ENCODE data around the gene PTPRN2.

Gene PTPRN2

DNA sequence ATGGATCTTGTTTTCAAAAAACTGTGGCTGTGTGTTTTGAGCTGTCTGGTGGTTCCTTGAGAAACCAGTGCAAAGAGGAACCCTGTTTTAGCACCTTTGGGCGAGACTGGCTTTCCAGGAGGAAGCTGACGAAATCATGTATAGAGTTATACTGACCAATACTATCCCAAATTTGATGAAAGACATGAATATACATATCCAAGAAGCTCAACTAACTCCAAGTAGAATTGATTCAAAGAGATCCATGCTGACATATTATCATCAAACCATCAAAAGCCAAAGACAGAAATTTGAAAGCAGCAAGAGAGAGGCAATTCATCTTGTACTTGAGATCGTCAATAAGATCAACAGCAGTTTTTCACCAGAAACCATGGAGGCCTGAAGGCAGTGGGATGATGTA is 640.1 kb downstream of the PTPRN2 start:
- in situ Hi-C loops (cut with MboI; ENCODE audit: low sequenced_read_pairs, unreplicated experiment): no loop called here
- DNase-seq (ENCODE audit: low spot score): no peak
- TF ChIP-seq, protein P1, sequence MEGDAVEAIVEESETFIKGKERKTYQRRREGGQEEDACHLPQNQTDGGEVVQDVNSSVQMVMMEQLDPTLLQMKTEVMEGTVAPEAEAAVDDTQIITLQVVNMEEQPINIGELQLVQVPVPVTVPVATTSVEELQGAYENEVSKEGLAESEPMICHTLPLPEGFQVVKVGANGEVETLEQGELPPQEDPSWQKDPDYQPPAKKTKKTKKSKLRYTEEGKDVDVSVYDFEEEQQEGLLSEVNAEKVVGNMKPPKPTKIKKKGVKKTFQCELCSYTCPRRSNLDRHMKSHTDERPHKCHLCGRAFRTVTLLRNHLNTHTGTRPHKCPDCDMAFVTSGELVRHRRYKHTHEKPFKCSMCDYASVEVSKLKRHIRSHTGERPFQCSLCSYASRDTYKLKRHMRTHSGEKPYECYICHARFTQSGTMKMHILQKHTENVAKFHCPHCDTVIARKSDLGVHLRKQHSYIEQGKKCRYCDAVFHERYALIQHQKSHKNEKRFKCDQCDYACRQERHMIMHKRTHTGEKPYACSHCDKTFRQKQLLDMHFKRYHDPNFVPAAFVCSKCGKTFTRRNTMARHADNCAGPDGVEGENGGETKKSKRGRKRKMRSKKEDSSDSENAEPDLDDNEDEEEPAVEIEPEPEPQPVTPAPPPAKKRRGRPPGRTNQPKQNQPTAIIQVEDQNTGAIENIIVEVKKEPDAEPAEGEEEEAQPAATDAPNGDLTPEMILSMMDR (IDR thresholded peaks at IDR 0.05; ENCODE audit: borderline replicate concordance, control extremely low read depth, extremely low read depth, insufficient read depth, missing control alignments): no peak

DNA sequence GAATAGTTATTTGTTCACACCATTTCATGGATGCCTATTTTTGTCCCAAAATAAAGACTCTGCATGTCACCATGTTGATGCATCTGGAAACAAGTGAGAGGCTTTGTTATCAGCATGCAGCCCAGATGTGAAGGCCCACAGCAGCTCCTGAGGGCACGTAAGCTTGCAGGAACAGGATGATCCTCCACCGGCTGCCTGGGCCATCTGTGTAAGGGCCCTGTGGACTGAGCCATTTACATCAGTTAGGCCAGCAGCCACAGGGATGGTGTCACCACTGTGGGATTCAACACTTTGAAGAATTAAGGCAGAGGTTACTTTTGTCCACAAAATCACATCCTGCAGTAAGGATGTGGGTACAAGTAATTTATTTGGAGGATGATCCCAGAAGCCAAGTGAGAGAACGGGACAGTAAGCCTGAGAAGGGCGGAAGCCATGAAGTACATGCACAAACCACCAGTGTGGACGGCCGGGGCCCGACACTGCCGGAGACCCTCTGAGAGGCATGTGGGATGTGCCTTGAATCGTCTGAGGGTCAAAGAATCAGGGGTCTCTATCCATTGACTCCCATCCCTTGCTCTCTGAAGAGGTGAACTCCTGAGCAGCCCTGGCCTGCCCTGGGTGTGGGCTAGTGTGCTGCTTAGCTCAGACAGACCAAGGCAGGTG is 641.1 kb downstream of the PTPRN2 start:
- no peak for DNase-seq (ENCODE audit: low spot score)
- TF ChIP-seq, protein P1 (IDR thresholded peaks at IDR 0.05; ENCODE audit: borderline replicate concordance, control extremely low read depth, extremely low read depth, insufficient read depth, missing control alignments): no peak
- in situ Hi-C loops (cut with MboI; ENCODE audit: low sequenced_read_pairs, unreplicated experiment): no loop called here

DNA sequence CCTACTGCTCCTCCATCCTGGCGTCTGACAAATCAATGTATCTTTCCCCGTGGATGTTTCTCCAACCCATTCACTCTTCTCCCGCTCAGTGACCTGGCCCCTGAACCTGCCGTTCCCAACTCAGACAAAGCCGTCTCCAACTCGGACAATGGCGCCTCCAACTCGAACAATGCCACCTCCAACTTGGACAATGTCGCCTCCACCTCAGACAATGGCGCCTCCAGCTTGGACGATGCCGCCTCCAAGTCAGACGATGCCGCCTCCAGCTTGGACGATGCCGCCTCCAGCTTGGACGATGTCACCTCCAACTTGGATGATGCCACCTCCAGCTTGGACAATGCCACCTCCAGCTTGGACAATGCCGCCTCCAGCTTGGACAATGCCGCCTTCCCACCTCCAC is 642.2 kb downstream of the PTPRN2 start:
- no peak for DNase-seq (ENCODE audit: low spot score)
- TF ChIP-seq, protein P1 (IDR thresholded peaks at IDR 0.05; ENCODE audit: borderline replicate concordance, control extremely low read depth, extremely low read depth, insufficient read depth, missing control alignments): no peak
- in situ Hi-C loops (cut with MboI; ENCODE audit: low sequenced_read_pairs, unreplicated experiment): no loop called here

DNA sequence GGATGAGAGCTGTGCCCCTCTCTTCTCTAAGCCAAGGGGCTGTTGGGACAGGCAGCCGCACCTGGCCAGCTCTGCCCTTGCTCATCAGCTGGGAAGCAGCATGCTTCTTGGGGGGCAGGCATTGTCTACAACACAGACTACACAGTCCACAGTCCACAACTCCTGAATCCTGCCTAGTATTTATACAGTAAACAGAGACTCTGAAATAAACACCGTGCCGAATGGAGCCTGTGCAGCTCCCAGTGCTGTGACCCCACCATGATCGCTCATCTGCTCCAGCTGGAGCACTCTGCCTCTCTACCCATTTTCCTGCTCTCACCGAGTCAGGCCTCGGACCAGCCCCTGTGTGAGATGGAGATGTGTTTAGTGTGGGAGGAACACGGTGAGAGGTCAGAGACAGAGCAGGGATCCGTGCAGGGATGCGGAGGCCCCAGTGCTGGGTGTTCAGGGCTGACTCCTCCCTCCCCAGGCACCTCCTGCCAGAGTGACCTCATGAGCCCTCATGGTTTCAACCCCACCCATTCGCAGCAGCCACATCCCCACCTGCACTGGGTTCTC is 642.8 kb downstream of the PTPRN2 start:
- no peak for DNase-seq (ENCODE audit: low spot score)
- in situ Hi-C loops (cut with MboI; ENCODE audit: low sequenced_read_pairs, unreplicated experiment): no loop called here
- TF ChIP-seq, protein P1 (IDR thresholded peaks at IDR 0.05; ENCODE audit: borderline replicate concordance, control extremely low read depth, extremely low read depth, insufficient read depth, missing control alignments): no peak

DNA sequence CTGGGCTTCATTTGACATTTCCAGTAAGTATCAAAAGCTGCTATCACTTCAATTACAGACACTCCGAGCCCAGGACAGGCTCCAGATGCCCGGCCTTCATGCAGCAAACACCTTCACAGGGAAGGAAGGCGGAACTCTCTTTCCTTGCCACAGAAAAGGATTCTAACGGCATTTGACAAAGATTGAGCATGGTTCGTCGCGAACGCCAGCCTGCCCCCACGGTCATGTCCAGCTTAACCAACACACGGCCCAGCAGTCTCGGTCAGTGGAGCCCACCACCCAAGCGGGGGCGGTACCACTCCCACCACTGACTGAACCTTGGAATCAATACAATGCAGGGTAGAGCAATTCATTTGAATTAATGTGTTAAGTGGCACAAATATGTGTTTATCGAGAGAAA is 643.6 kb downstream of the PTPRN2 start:
- in situ Hi-C loops (cut with MboI; ENCODE audit: low sequenced_read_pairs, unreplicated experiment): no loop called here
- TF ChIP-seq, protein P1 (IDR thresholded peaks at IDR 0.05; ENCODE audit: borderline replicate concordance, control extremely low read depth, extremely low read depth, insufficient read depth, missing control alignments): no peak
- no peak for DNase-seq (ENCODE audit: low spot score)

DNA sequence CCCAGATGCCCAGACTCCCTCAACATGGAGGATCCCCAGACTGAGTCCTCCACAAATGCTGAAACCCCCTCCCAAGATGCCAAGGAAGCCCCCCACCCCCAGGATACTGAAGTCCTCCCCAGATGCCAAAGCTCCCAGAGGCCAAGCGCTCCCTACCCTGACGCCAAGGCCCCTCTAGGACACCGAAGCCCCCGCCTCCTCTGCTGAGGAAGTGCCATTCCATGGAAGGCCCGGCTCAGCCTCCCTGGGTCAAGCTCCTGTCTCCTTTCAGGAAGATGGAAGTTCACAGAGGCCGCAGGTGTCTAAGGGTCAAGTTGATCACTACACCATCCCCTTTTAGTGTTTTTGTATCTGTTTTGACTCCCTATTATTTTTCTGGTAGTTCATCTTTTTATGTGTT is 644.1 kb downstream of the PTPRN2 start:
- TF ChIP-seq, protein P1 (IDR thresholded peaks at IDR 0.05; ENCODE audit: borderline replicate concordance, control extremely low read depth, extremely low read depth, insufficient read depth, missing control alignments): no peak
- no peak for DNase-seq (ENCODE audit: low spot score)
- in situ Hi-C loops (cut with MboI; ENCODE audit: low sequenced_read_pairs, unreplicated experiment): no loop called here
